ENCODE results near the gene EXOC3L2. TPM values are rescaled to one million over a fixed set of nuclear protein-coding genes. Genes with fewer than 3 reads are reported as not detected.

Gene EXOC3L2
- total and polyA plus RNA-seq, 2 donors (not counting 3 experiments of a cell fraction or from before 2014, with no cell fraction given): 0.66 to 1.8 TPM

DNA sequence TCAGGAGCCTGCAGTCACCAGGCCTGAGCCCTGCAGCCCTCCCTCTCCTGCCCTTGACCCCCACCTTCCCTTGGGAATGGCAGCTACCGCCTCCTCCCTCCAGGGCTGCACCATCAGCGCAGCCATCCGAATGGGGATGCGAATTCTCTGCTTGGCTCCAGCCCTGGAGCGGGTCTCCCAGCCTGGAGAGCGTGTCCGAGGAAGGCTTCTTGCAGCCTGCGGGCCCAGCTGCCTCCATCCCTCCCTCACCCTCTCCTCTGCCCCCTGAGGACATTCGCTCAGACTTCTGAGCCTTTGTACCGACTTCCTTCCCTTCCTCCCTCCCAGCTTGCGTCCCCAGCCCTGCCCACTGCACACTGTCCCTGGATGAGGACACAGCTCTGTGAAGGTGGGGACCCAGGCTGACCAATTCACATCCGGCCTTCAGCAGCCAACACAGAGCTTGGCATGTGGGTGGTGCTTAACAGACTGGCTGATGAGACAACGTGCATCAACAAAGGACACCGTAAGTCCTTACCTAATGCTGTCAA lies 78.4 kb downstream of the EXOC3L2 start:
- intact Hi-C loops (cut with micrococcal nuclease): no loop called here
- no peaks in the 10 kb centered on the region for H4K20me1 ChIP-seq (replicated peaks; ENCODE audit: control insufficient read depth, extremely low read depth, insufficient read depth, low read length)
- no TSS peak for BruUV-seq (replicated peaks)
- TF ChIP-seq JUN (IDR thresholded peaks at IDR 0.05; ENCODE audit: borderline replicate concordance, insufficient read depth, insufficient read length, low read depth) (no peak), EZH2 (IDR thresholded peaks at IDR 0.05; ENCODE audit: borderline replicate concordance, low read depth, low read length, severe bottlenecking) (no peak), GATA2 (IDR thresholded peaks at IDR 0.05; ENCODE audit: insufficient read depth, insufficient read length, low read depth, low read length) (no peak), MYC (IDR thresholded peaks at IDR 0.05; ENCODE audit: low read depth, low read length) (no peak), POLR2A (IDR thresholded peaks at IDR 0.05; ENCODE audit: low read depth, low read length) (no peak), POLR2AphosphoS5 (IDR thresholded peaks at IDR 0.05; ENCODE audit: insufficient read depth, low read depth, low read length) (no peak)
- TF ChIP-seq, protein P1, sequence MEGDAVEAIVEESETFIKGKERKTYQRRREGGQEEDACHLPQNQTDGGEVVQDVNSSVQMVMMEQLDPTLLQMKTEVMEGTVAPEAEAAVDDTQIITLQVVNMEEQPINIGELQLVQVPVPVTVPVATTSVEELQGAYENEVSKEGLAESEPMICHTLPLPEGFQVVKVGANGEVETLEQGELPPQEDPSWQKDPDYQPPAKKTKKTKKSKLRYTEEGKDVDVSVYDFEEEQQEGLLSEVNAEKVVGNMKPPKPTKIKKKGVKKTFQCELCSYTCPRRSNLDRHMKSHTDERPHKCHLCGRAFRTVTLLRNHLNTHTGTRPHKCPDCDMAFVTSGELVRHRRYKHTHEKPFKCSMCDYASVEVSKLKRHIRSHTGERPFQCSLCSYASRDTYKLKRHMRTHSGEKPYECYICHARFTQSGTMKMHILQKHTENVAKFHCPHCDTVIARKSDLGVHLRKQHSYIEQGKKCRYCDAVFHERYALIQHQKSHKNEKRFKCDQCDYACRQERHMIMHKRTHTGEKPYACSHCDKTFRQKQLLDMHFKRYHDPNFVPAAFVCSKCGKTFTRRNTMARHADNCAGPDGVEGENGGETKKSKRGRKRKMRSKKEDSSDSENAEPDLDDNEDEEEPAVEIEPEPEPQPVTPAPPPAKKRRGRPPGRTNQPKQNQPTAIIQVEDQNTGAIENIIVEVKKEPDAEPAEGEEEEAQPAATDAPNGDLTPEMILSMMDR (IDR thresholded peaks at IDR 0.05; ENCODE audit: extremely low read depth in 1 of 2, insufficient read depth in 1 of 2, low read depth in 1 of 2, low read length in 2 of 2): no peak
- TF ChIP-seq, protein P2, sequence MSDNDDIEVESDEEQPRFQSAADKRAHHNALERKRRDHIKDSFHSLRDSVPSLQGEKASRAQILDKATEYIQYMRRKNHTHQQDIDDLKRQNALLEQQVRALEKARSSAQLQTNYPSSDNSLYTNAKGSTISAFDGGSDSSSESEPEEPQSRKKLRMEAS (IDR thresholded peaks at IDR 0.05; ENCODE audit: insufficient read depth, insufficient read length): no peak
- ChIA-PET POLR2A (no interaction called here), CTCF (interaction anchor here (0.7 to 1.9 kb wide), 5 partner anchors 11 to 20 kb away, joined by 3 to 8 read pairs (median 4); partner anchors contain the start of genes BLOC1S3 and TRAPPC6A)
- no peak overlapping the region for H3K4me3 ChIP-seq (replicated peaks in 1 of 3; ENCODE audit: insufficient read depth in 1 of 3, low read depth in 1 of 3, low read length in 3 of 3)
- no peak overlapping the region for H3K27ac ChIP-seq (ENCODE audit: insufficient read depth, low read depth, low read length)
- no peaks in the 10 kb centered on the region for H3K9me1 ChIP-seq (replicated peaks; ENCODE audit: control insufficient read depth, extremely low read depth, insufficient read depth, low read length)
- FAIRE-seq (peak; percentile 37), DNase-seq (ENCODE audit: low read depth, low spot score) (no peak)
- no peaks in the 10 kb centered on the region for H3K27me3 ChIP-seq (ENCODE audit: control insufficient read depth in 2 of 2, insufficient read depth in 2 of 2, low read length in 2 of 2)
- no peak overlapping the region for H3K4me2 ChIP-seq (ENCODE audit: insufficient read depth, low read length)
- peak overlapping the region; percentile 2 for H2AFZ ChIP-seq (ENCODE audit: low read depth, low read length)
- no peak overlapping the region for H3K9ac ChIP-seq (replicated peaks; ENCODE audit: extremely low read depth, insufficient read depth, low read length)
- peaks cover 18% of the 10 kb centered on the region for H3K4me1 ChIP-seq (ENCODE audit: control insufficient read depth, extremely low read depth, insufficient read depth, low read length)
- H3K79me2 ChIP-seq (ENCODE audit: control insufficient read depth, insufficient read depth, low read length): no peaks in the 10 kb centered on the region
- H3K36me3 ChIP-seq (ENCODE audit: control insufficient read depth in 2 of 2, extremely low read depth in 1 of 2, insufficient read depth in 2 of 2, low read length in 2 of 2): no peaks in the 10 kb centered on the region
- H3K9me3 ChIP-seq (replicated peaks; ENCODE audit: control insufficient read depth, insufficient read depth, low read length): no peaks in the 10 kb centered on the region
- dilution Hi-C loops (cut with MboI; ENCODE audit: extremely low pct_ligation_motif_present, low sequenced_read_pairs): no loop called here
